ENCODE results near the gene LTO1.
"Not testable (repeated sequence)": the region's sequence is repeated elsewhere in the genome, so short reads cannot be mapped to it uniquely, and the experiment has no call there.

The LTO1 gene

GRCh38 chr11:69634590-69634989 is 40.6 kb downstream of the LTO1 start:
- DNase-seq (ENCODE audit: low spot score) = no peak

DNA sequence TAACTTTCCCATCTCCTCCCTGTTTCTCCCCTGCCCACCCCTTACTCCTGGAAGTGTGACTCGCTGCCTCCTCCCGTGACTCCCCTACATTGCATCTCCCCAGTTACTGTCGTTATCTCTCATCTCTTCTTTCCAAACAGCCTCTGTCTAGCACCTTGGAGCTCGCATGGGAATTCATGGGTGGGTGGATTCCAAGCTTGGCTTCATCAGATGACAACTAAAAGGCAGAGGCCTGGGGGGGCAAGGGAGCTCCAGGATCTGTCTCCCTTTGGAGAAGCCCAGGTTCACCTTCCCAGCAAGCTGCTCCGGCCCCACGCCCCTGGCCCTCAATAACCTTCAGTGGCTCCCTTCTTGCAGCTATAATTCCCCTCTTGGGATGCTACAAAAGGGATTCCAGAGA is 41.1 kb downstream of the LTO1 start:
- no peak for DNase-seq (ENCODE audit: low spot score)

GRCh38 chr11:69632900-69633299 is 42.3 kb downstream of the LTO1 start:
- DNase-seq (ENCODE audit: low spot score) = no peak

- no peak for DNase-seq (ENCODE audit: low spot score)
These were observed 44.7 kb downstream of the LTO1 start for GRCh38 chr11:69630424-69630823.

- DNase-seq (ENCODE audit: low spot score) = no peak
These were observed 45.1 kb downstream of the LTO1 start for GRCh38 chr11:69630017-69630416.

DNA sequence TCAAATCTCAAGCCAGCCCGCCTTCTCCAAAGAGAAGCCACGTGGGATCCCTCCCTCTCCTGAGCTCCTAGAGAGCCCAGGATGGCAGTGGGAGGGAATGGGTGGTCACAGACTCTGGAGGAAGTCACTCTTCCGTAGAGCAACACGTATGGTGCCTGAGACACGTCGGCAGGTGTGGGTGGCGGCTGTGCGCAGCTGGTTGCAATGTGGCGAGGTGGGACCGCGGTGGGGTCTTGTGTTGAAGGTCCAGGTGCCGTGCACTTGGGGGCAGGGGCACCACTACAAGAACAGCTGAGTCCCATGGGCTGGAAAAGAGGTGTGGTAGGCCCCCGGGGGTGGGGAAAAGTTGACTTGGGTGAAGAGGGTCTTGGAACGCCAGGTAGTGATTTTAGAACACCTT is 47.6 kb downstream of the LTO1 start:
- no peak for DNase-seq (ENCODE audit: low spot score)

DNA sequence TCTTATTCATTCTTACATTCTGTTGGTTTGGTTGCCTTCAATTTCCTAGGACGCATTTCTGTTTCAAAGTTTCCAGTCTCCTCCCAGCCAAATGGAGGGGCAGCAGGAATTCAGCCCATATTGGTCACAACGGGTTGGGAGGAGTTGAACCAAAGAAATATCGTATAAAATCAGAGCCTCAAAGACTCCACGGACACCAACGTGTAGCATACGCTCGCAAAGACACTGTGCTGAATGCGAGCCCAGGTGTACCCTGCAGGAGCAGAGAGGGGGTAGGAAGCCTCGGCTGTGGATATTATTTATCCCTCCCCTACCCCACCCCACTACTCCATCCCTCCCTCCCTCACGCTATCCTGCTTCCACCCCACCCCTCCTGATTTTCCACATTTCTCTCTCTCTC is 49.7 kb downstream of the LTO1 start:
- no peak for DNase-seq (ENCODE audit: low spot score)

- no peak for DNase-seq (ENCODE audit: low spot score)
These were observed 50.9 kb downstream of the LTO1 start for GRCh38 chr11:69624293-69624692.

DNA sequence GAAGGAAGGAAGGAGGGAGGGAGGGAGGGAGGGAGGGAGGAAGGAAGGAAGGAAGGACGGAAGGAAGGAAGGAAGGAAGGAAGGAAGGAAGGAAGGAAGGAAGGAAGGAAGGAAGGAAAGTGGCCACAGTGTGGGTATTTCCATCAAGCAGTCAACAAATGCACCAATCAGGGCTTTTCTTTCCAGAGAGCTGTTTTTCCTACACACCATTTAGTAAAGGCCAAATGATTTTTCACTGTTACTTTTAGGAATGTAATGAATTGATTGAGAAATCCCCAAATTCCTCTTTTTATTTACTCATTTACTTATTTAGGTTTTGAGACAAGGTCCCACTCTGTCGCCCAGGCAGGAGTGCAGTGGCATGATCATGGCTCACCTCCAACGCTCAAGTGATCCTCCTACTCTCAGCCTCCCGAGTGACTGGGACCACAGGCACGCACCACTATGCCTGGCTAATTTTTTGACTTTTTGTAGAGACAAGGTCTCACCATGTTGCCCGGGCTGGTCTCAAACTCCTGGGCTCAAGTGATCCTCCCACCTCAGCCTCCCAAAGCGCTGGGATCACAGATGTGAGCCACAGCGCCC is 53.0 kb downstream of the LTO1 start:
- DNase-seq (ENCODE audit: low spot score) = not testable (repeated sequence)

GRCh38 chr11:69620683-69621290 is 54.4 kb downstream of the LTO1 start:
- no peak for DNase-seq (ENCODE audit: low spot score)

GRCh38 chr11:69618237-69618636 is 56.9 kb downstream of the LTO1 start:
- DNase-seq (ENCODE audit: low spot score) = no peak

GRCh38 chr11:69617682-69618081 is 57.5 kb downstream of the LTO1 start:
- no peak for DNase-seq (ENCODE audit: low spot score)

GRCh38 chr11:69617220-69617619 is 57.9 kb downstream of the LTO1 start:
- no peak for DNase-seq (ENCODE audit: low spot score)

All from left forelimb (tissue), 1 donor.